K562 (cell line): Measurements from ENCODE around the gene C5orf24. TPM values are rescaled to one million over a fixed set of nuclear protein-coding genes. Genes with fewer than 3 reads are reported as not detected.
A peak's percentile ranks its signal among the peaks of the same experiment; 100 is the strongest.

Source experiments
- ATF7 ChIP-seq: fragments of 450-650 bp; IDR thresholded peaks from 2 replicates; pipeline ENCODE4 v1.7.1; 2014; ENCODE audit warnings: mild to moderate bottlenecking, moderate library complexity
- CBX2 ChIP-seq: fragments of 200-600 bp; sonication (generic); IDR thresholded peaks from one replicate; pipeline ENCODE4 v1.6.1; 2012; ENCODE audit warnings: mild to moderate bottlenecking, low read length, inconsistent platforms; ENCODE audit not compliant: insufficient read depth, poor library complexity, severe bottlenecking
- CHD2 ChIP-seq: IDR thresholded peaks from 2 replicates; pipeline ENCODE4 v1.6.1; 2011; ENCODE audit warnings: low read depth, low read length
- CREB1 ChIP-seq, 2 experiments: sonication (generic) in 1 of 2; formaldehyde crosslinking in 1 of 2; IDR thresholded peaks; 2 replicates each; pipeline versions ENCODE4 v1.6.1 to v1.8.0; 2012 to 2022; ENCODE audit warnings: inconsistent platforms in 1 of 2, mild to moderate bottlenecking in 1 of 2, missing genetic modification reagents in 1 of 2, moderate library complexity in 1 of 2
- ILK ChIP-seq: fragments of 450-650 bp; IDR thresholded peaks from 2 replicates; pipeline ENCODE4 v1.6.1; 2016; ENCODE audit warnings: missing genetic modification characterization, low read depth, mild to moderate bottlenecking, missing compliant biosample characterization, moderate library complexity, borderline replicate concordance
- KAT8 ChIP-seq: fragments of 450-650 bp; IDR thresholded peaks from 2 replicates; pipeline ENCODE4 v1.6.1; 2016; ENCODE audit warnings: low read depth, mild to moderate bottlenecking
- KLF6 ChIP-seq: fragments of 250-450 bp; sonication (Bioruptor Pico); IDR thresholded peaks from 2 replicates; pipeline ENCODE4 v1.4.0; 2020; ENCODE audit warnings: mild to moderate bottlenecking, moderate library complexity, borderline replicate concordance
- MCM2 ChIP-seq: fragments of 450-650 bp; IDR thresholded peaks from 2 replicates; pipeline ENCODE4 v1.6.1; 2017; ENCODE audit warnings: low read depth, mild to moderate bottlenecking
- MECOM ChIP-seq: fragments of 250-450 bp; sonication (Bioruptor Pico); IDR thresholded peaks from 2 replicates; pipeline ENCODE4 v1.8.0; 2022; ENCODE audit warnings: inconsistent platforms
- POLR2G ChIP-seq: fragments of 200-400 bp; formaldehyde crosslinking; IDR thresholded peaks from 2 replicates; pipeline ENCODE4 v1.6.1; 2017; ENCODE audit warnings: low read depth, mild to moderate bottlenecking, antibody characterized with exemption, low read length, moderate library complexity
- PTTG1 ChIP-seq: fragments of 450-650 bp; IDR thresholded peaks from 2 replicates; pipeline ENCODE4 v1.6.1; 2016; ENCODE audit warnings: low read depth, mild to moderate bottlenecking, missing genetic modification characterization, missing compliant biosample characterization
- RCOR1 ChIP-seq, 2 experiments: IDR thresholded peaks; 2 replicates each; pipeline ENCODE4 v1.6.1; 2012; ENCODE audit warnings: low read depth in 2 of 2, low read length in 2 of 2, borderline replicate concordance in 1 of 2, improper control_type of control experiment in 1 of 2
- SIN3A ChIP-seq, 2 experiments: fragments of 150-350 bp in 1 of 2; IDR thresholded peaks; 2 replicates each; pipeline ENCODE4 v1.6.1; 2011 to 2016; ENCODE audit warnings: borderline replicate concordance in 2 of 2, low read depth in 2 of 2, low read length in 2 of 2, mild to moderate bottlenecking in 2 of 2, moderate library complexity in 2 of 2; ENCODE audit not compliant: control insufficient read depth in 1 of 2
- TCF15 ChIP-seq: fragments of 250-450 bp; sonication (Bioruptor Pico); IDR thresholded peaks from 2 replicates; pipeline ENCODE4 v1.8.0; 2022; ENCODE audit warnings: moderate library complexity, mild to moderate bottlenecking, inconsistent platforms
- UBTF ChIP-seq, 2 experiments: IDR thresholded peaks; 2 replicates each; pipeline ENCODE4 v1.6.1; 2012; ENCODE audit warnings: improper control_type of control experiment in 2 of 2, low read depth in 2 of 2, low read length in 2 of 2, borderline replicate concordance in 1 of 2
- YBX1 ChIP-seq: fragments of 450-650 bp; IDR thresholded peaks from 2 replicates; pipeline ENCODE4 v1.7.1; 2016; ENCODE audit warnings: mild to moderate bottlenecking
- ZFP30 ChIP-seq: fragments of 250-450 bp; sonication (Bioruptor Pico); IDR thresholded peaks from 2 replicates; pipeline ENCODE4 v1.8.0; 2022; ENCODE audit warnings: moderate library complexity, mild to moderate bottlenecking, inconsistent platforms, borderline replicate concordance
- ZNF354B ChIP-seq: fragments of 250-450 bp; sonication (Bioruptor Pico); IDR thresholded peaks from 2 replicates; pipeline ENCODE4 v1.4.0; 2020
- ZNF41 ChIP-seq: fragments of 250-450 bp; sonication (Bioruptor Pico); conservative IDR thresholded peaks from 2 replicates; pipeline ENCODE4 v1.4.0; 2020; ENCODE audit warnings: mild to moderate bottlenecking
- ZNF431 ChIP-seq: sonication (generic); formaldehyde crosslinking; IDR thresholded peaks from 2 replicates; pipeline ENCODE4 v1.8.0; 2022; ENCODE audit warnings: mild to moderate bottlenecking, missing genetic modification reagents
- ZNF740 ChIP-seq, 3 experiments: fragments of 200-800 bp in 1 of 3; sonication (Bioruptor generic) in 1 of 3; sonication (generic) in 1 of 3; formaldehyde crosslinking in 1 of 3; IDR thresholded peaks; 2 replicates each; pipeline versions ENCODE4 v1.6.1 to v1.8.0; 2016 to 2022; ENCODE audit warnings: mild to moderate bottlenecking in 2 of 3, missing compliant biosample characterization in 2 of 3, missing genetic modification characterization in 2 of 3, missing genetic modification reagents in 1 of 3
- polyA plus RNA-seq, 8 experiments: library from polyadenylated mRNA; depleted of rRNA in 4 of 8; stranded (reverse) in 5 of 8; unstranded in 3 of 8; fragments of >200 nt; fragmentation: Nextera tagmentation in 2 of 8; fragmentation: Illumina TruSeq in 1 of 8; extraction: Ambion mirVana in 2 of 8; extraction: Trizol in 1 of 8; gene quantifications; 2 replicates each; pipeline versions ENCODE4 v1.2.1 to v1.2.3, GENCODE V29; 2011 to 2014; ENCODE audit warnings: inconsistent platforms in 1 of 8, missing spikeins in 1 of 8
- total RNA-seq, 7 experiments: library from RNA; depleted of rRNA in 6 of 7; stranded (reverse); fragments of >200 nt in 6 of 7; fragmentation: Illumina TruSeq in 2 of 7; extraction: Trizol in 2 of 7; gene quantifications; 2 replicates each; pipeline versions ENCODE4 v1.2.1 to v1.2.3, GENCODE V29; 2011 to 2021; ENCODE audit warnings: low replicate concordance in 1 of 7

C5orf24 gene
- total and polyA plus RNA-seq, 9 of the 15 experiments (the other 6 are each of a cell fraction or from before 2014, with no cell fraction given): 8.9 to 38.6 (median 28.4) TPM

- TF ChIP-seq UBTF (IDR thresholded peaks at IDR 0.05; ENCODE audit: borderline replicate concordance in 1 of 2, low read depth in 2 of 2, low read length in 2 of 2): peak; percentile 14 to 60; a peak in 1 of 4 replicates
- TF ChIP-seq MCM2: no peak
- peak; percentile 16; the same call in 1 of the 2 replicates for TF ChIP-seq ZNF740 (CRISPR knock-in tag; IDR thresholded peaks at IDR 0.05)
- no peak for TF ChIP-seq ZNF740 (tag; IDR thresholded peaks at IDR 0.05)
- TF ChIP-seq SIN3A (IDR thresholded peaks at IDR 0.05; ENCODE audit: borderline replicate concordance in 2 of 2, control insufficient read depth in 1 of 2, low read depth in 2 of 2, low read length in 2 of 2): peak in 1 of 2 experiments; percentile 51; a peak in 1 of 4 replicates
- peak; percentile 12; the same call in 1 of the 2 replicates for TF ChIP-seq CREB1 (IDR thresholded peaks at IDR 0.05)
- TF ChIP-seq CREB1 (CRISPR knock-in tag; IDR thresholded peaks at IDR 0.05): peak; percentile 68
- peak; percentile 57; the same call in 1 of the 2 replicates for TF ChIP-seq ATF7
- no peak for TF ChIP-seq ILK
- TF ChIP-seq RCOR1 (IDR thresholded peaks at IDR 0.05; ENCODE audit: borderline replicate concordance in 1 of 2, low read depth in 2 of 2, low read length in 2 of 2): peak in 1 of 2 experiments; percentile 13; a peak in 1 of 4 replicates
- peak; percentile 21; the same call in 1 of the 2 replicates for TF ChIP-seq KAT8
- TF ChIP-seq ZFP30 (CRISPR knock-in tag): no peak
- no peak for TF ChIP-seq CBX2
- TF ChIP-seq ZNF41 (CRISPR knock-in tag): no peak
- no peak for TF ChIP-seq PTTG1 (tag)
- no peak for TF ChIP-seq ZNF354B (CRISPR knock-in tag)
- TF ChIP-seq ZNF431 (CRISPR knock-in tag): peak; percentile 31; the same call in 1 of the 2 replicates
- TF ChIP-seq MECOM (CRISPR knock-in tag): no peak
- TF ChIP-seq YBX1: no peak
- 0 out of 2 replicates have a peak, but pooled peaks have one; percentile 21 for TF ChIP-seq CHD2
- peak; percentile 62; the same call in 1 of the 2 replicates for TF ChIP-seq KLF6 (CRISPR knock-in tag)
- peak; percentile 98 for TF ChIP-seq POLR2G
- no peak for TF ChIP-seq TCF15 (CRISPR knock-in tag)
Observed at GRCh38 chr5:134873987-134874830, 28.4 kb downstream of the C5orf24 start, which contains the start of gene TXNDC15 (continued).
